ENCODE measurements around the gene IL7R. TPM values are rescaled to one million over a fixed set of nuclear protein-coding genes. Genes with fewer than 3 reads are reported as not detected.

Gene IL7R
- total RNA-seq, 2 experiments from 2014 or later = 136 to 142 TPM

DNA sequence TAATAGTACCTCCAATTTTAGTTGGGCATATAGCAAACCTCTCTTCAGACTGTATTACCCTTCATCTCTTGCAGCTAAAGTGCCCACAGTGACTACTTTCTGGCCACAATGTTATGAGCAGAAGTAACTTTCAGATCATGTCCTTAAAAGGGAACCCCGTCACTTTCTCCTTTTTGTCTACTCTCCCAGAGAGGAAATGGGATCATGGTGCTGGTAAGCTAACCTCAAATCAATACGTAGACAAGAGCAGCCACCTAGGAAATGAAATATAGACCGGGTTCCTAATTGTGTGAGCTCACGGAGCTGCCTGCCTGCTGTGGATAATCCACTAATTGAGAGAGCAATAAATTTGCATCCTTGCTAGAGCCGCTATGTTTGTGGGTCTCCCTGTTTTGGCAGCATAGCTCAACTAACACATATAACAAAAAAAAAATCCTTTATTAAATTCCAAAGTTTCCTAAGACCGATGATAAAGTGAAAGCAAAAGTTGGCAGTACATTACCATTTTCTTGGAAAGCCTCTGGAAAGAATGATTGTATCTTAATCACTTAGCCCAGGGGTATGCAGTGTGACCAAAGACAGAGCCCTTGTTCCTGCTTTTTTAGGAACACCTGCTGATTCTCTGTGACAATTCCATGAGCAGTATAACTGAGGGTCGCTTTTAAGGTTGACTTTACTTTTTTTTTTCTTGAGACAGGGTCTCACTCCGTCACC, 5.6 kb upstream of the IL7R start:
- Mint-ChIP-seq H3K4me1 (ENCODE audit: low read depth) (peaks cover 69% of the 10 kb centered on the region), H3K36me3 (ENCODE audit: low read depth) (peaks cover 83% of the 10 kb centered on the region), H3K27me3 (no peaks in the 10 kb centered on the region), H3K4me3 (peak overlapping the region; percentile 95), H3K9me3 (peaks cover 20% of the 10 kb centered on the region), H3K27ac (peak overlapping the region; percentile 99)
- intact Hi-C loops (cut with micrococcal nuclease) = no loop called here
- DNase-seq (no peak), ATAC-seq (no peak)
- ChIA-PET CTCF (interaction anchor here (1.1 to 11.9 kb wide), 10 partner anchors 10 to 234 kb away, joined by 3 to 101 read pairs (median 6); partner anchors contain the start of gene SPEF2), POLR2A (interaction anchor here (0.9 to 15.5 kb wide), 13 partner anchors 11 to 71 kb away, joined by 3 to 253 read pairs (median 42); no protein-coding TSS in a partner anchor)
- TF ChIP-seq, protein P1, sequence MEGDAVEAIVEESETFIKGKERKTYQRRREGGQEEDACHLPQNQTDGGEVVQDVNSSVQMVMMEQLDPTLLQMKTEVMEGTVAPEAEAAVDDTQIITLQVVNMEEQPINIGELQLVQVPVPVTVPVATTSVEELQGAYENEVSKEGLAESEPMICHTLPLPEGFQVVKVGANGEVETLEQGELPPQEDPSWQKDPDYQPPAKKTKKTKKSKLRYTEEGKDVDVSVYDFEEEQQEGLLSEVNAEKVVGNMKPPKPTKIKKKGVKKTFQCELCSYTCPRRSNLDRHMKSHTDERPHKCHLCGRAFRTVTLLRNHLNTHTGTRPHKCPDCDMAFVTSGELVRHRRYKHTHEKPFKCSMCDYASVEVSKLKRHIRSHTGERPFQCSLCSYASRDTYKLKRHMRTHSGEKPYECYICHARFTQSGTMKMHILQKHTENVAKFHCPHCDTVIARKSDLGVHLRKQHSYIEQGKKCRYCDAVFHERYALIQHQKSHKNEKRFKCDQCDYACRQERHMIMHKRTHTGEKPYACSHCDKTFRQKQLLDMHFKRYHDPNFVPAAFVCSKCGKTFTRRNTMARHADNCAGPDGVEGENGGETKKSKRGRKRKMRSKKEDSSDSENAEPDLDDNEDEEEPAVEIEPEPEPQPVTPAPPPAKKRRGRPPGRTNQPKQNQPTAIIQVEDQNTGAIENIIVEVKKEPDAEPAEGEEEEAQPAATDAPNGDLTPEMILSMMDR (IDR thresholded peaks at IDR 0.05) = no peak

DNA sequence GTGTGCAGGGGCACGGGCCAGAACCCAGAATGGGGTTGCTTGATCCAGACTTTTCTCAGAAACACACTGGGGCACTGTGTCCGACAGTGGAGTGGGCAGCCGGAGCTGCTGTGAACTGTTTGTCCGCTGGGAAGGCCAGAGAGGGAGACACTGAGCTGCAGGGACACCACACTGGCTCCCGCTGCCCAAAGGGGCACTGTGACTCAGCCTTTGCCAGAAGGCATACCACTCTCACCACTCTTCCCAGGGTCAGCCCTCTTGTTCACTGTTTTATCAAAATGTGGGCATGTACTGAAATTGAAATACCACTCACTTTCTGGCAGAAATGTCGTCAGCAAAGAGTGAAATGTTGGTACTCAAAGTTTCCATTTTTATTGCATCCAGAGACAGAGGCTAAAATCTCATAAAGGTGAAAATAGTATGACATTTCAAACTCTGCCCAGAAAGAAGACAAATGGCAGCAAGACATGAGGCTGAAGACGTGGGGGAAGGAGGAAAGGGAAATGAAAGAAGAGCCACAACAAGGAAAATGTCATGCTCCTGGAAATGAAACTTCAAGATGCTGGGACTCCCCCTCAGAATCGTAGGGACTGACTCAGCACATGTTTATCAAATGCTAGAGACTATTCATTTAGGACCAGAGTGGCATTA, 4.5 kb upstream of the IL7R start:
- ATAC-seq (peak; percentile 47), DNase-seq (peak; percentile 82)
- Mint-ChIP-seq H3K36me3 (ENCODE audit: low read depth) (peaks cover 82% of the 10 kb centered on the region), H3K4me1 (ENCODE audit: low read depth) (peaks cover 75% of the 10 kb centered on the region), H3K9me3 (peaks cover 11% of the 10 kb centered on the region), H3K4me3 (peak overlapping the region; percentile 95), H3K27ac (peak overlapping the region; percentile 99), H3K27me3 (no peaks in the 10 kb centered on the region)
- intact Hi-C loops (cut with micrococcal nuclease) = loop anchor here (2.0 kb wide), 1 partner anchor 19 kb away; no protein-coding TSS in a partner anchor
- TF ChIP-seq, protein P1 (IDR thresholded peaks at IDR 0.05) = no peak
- CTCF ChIA-PET = interaction anchor here (0.8 to 11.9 kb wide), 10 partner anchors 12 to 234 kb away, joined by 3 to 101 read pairs (median 6); partner anchors contain the start of gene SPEF2
- POLR2A ChIA-PET = interaction anchor here (0.7 to 15.5 kb wide), 16 partner anchors 10 to 183 kb away, joined by 3 to 253 read pairs (median 38); no protein-coding TSS in a partner anchor

DNA sequence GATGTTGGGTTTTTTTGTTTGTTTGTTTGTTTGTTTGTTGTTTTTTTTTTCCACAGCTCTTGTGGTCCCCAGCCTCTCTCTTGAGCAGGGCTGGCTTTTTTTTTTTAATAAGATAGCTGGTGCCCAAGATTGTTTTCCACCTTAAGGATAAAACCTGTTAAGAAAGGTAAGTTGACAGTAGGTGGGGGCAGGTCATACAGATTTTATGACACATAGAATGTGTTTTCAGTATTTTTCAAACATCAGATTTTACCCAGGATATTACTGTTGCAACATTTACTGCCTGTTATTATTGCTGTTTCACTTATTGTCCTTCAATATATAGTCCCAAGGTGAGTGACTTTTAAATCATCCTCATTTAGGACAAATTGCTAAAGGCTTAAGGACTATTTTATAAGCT, 3.9 kb upstream of the IL7R start:
- Mint-ChIP-seq H3K27me3 (no peaks in the 10 kb centered on the region), H3K9me3 (peaks cover 5% of the 10 kb centered on the region), H3K36me3 (ENCODE audit: low read depth) (peaks cover 82% of the 10 kb centered on the region), H3K27ac (peak overlapping the region; percentile 99), H3K4me1 (ENCODE audit: low read depth) (peaks cover 69% of the 10 kb centered on the region), H3K4me3 (peak overlapping the region; percentile 95)
- intact Hi-C loops (cut with micrococcal nuclease) = loop anchor here (2.0 kb wide), 1 partner anchor 20 kb away; no protein-coding TSS in a partner anchor
- ChIA-PET CTCF (interaction anchor here (0.8 to 11.9 kb wide), 7 partner anchors 12 to 75 kb away, joined by 3 to 101 read pairs (median 7); no protein-coding TSS in a partner anchor), POLR2A (interaction anchor here (0.7 to 15.5 kb wide), 19 partner anchors 9 to 184 kb away, joined by 3 to 253 read pairs (median 35); no protein-coding TSS in a partner anchor)
- DNase-seq = no peak
- no peak for ATAC-seq
- TF ChIP-seq, protein P1 (IDR thresholded peaks at IDR 0.05) = no peak

DNA sequence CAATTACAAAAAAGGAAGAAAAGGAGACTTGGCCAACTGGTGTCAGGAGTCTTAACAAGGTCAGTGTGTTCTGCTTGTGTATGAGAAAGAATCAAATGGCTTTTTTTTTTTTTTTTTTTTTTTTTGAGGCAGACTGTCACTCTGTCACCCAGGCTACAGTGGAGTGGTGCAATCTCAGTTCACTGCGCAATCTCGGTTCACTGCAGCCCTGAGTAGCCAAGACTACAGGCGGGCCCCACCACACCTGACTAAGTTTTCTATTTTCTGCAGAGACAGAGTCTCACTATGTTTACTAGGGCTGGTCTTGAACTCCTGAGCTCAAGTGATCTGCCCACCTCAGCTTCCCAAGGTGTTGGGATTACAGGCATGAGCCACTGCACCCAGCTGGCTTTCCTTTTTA, 3.1 kb upstream of the IL7R start:
- Mint-ChIP-seq H3K36me3 (ENCODE audit: low read depth) (peaks cover 82% of the 10 kb centered on the region), H3K4me1 (ENCODE audit: low read depth) (peaks cover 66% of the 10 kb centered on the region), H3K4me3 (peak overlapping the region; percentile 95), H3K27ac (peak overlapping the region; percentile 99), H3K27me3 (no peaks in the 10 kb centered on the region), H3K9me3 (peaks cover under 1% of the 10 kb centered on the region)
- peak; percentile 46 for ATAC-seq
- POLR2A ChIA-PET = interaction anchor here (0.9 to 15.5 kb wide), 26 partner anchors 8 to 202 kb away, joined by 3 to 253 read pairs (median 16); no protein-coding TSS in a partner anchor
- peak; percentile 81 for DNase-seq
- TF ChIP-seq, protein P1 (IDR thresholded peaks at IDR 0.05) = no peak
- CTCF ChIA-PET = interaction anchor here (1.4 to 11.9 kb wide), 9 partner anchors 9 to 77 kb away, joined by 3 to 101 read pairs (median 8); no protein-coding TSS in a partner anchor
- intact Hi-C loops (cut with micrococcal nuclease) = loop anchor here (2.0 kb wide), 1 partner anchor 21 kb away; no protein-coding TSS in a partner anchor
